K562 (cell line): ENCODE measurements around the gene ITPK1. TPM values are rescaled to one million over a fixed set of nuclear protein-coding genes. Genes with fewer than 3 reads are reported as not detected.

Source experiments
- ATAC-seq: fragments of 200-7000 bp; cut with Tn5 transposase; 3 replicates; pipeline ENCODE4 v1.9.1; 2020; ENCODE audit warnings: moderate library complexity
- BruUV-seq: library from RNA; stranded (reverse); fragments of 400-500 nt; replicated peaks from 2 replicates; lab custom pipeline; 2021; lab: Mats Ljungman, UMichigan
- CTCF ChIA-PET: fragments of 300-600 bp; formaldehyde crosslinking; extraction: SDS; loops from one replicate; lab custom pipeline; 2021; ENCODE audit warnings: low intra/inter-chr PET ratio; lab: Yijun Ruan, JAX
- POLR2A ChIA-PET: fragments of 300-600, 350-650 bp; sonication (Branson Sonifier 250); formaldehyde crosslinking; extraction: SDS; loops from one replicate; lab custom pipeline; 2021; ENCODE audit warnings: antibody characterized with exemption, inconsistent platforms; lab: Yijun Ruan, JAX
- DNase-seq, 4 experiments: peaks; one replicate each; pipeline versions ENCODE4 v3.0.0 to v3.0.0-alpha.2; 2011 to 2018; ENCODE audit warnings: low spot score in 3 of 4, mixed read lengths in 3 of 4; ENCODE audit errors: extremely low read depth in 1 of 4
- FAIRE-seq: peaks from 2 replicates; lab custom pipeline; 2011; peaks lifted over from hg19 to GRCh38; lab: Jason Lieb, UNC
- H2AFZ ChIP-seq: 2 replicates; pipeline ENCODE4 v1.6.0; 2011; ENCODE audit warnings: low read depth, low read length, control low read depth, inconsistent platforms
- H3K27ac ChIP-seq: fragments of 200-600 bp; 3 replicates; pipeline ENCODE4 v1.8.0; 2011; ENCODE audit warnings: low read depth, mild to moderate bottlenecking, control low read depth, inconsistent platforms, low read length, moderate library complexity, mixed read lengths; ENCODE audit errors: extremely low read depth
- H3K27me3 ChIP-seq, 2 experiments: fragments of 300-600 bp in 1 of 2; 2 replicates in 1 of 2; 3 replicates in 1 of 2; pipeline versions ENCODE4 v1.6.0 to v1.8.0; 2011; ENCODE audit warnings: inconsistent platforms in 2 of 2, low read length in 2 of 2, mild to moderate bottlenecking in 1 of 2, mixed read lengths in 1 of 2, moderate library complexity in 1 of 2; ENCODE audit not compliant: control insufficient read depth in 2 of 2, insufficient read depth in 2 of 2
- H3K36me3 ChIP-seq: fragments of 300-600 bp; 3 replicates; pipeline ENCODE4 v1.8.0; 2011; ENCODE audit warnings: mild to moderate bottlenecking, low read length, inconsistent platforms; ENCODE audit not compliant: control insufficient read depth, insufficient read depth
- H3K4me1 ChIP-seq, 2 experiments: fragments of 200-600 bp in 1 of 2; replicated peaks in 1 of 2; 2 replicates in 1 of 2; 3 replicates in 1 of 2; pipeline versions ENCODE4 v1.5.1 to v1.8.0; 2011; ENCODE audit warnings: inconsistent platforms in 2 of 2, low read length in 2 of 2, mild to moderate bottlenecking in 1 of 2, mixed read lengths in 1 of 2, moderate library complexity in 1 of 2; ENCODE audit not compliant: control insufficient read depth in 2 of 2, insufficient read depth in 2 of 2
- H3K4me2 ChIP-seq: 2 replicates; pipeline ENCODE4 v1.6.1; 2011; ENCODE audit warnings: low read length, control low read depth, inconsistent platforms, mixed read lengths; ENCODE audit not compliant: insufficient read depth
- H3K4me3 ChIP-seq: fragments of 200-600 bp; sonication (generic), shearing (Covaris generic); 2 replicates; pipeline ENCODE4 v1.5.1; 2016; ENCODE audit warnings: control low read depth, inconsistent platforms
- H3K79me2 ChIP-seq: fragments of 200-600 bp; 3 replicates; pipeline ENCODE4 v1.8.0; 2011; ENCODE audit warnings: low read length, inconsistent platforms; ENCODE audit not compliant: control insufficient read depth, insufficient read depth
- H3K9ac ChIP-seq, 2 experiments: 2 replicates each; pipeline versions ENCODE4 v1.6.0 to v1.6.1; 2011; ENCODE audit warnings: low read depth in 2 of 2, low read length in 2 of 2, control low read depth in 1 of 2, inconsistent platforms in 1 of 2, mild to moderate bottlenecking in 1 of 2, mixed read lengths in 1 of 2; ENCODE audit not compliant: insufficient read depth in 1 of 2
- H3K9me1 ChIP-seq: one replicate; pipeline ENCODE4 v1.6.0; 2011; ENCODE audit warnings: inconsistent platforms, mild to moderate bottlenecking, low read length, moderate library complexity; ENCODE audit not compliant: control insufficient read depth, insufficient read depth
- H3K9me3 ChIP-seq: replicated peaks from 2 replicates; pipeline ENCODE4 v1.5.1; 2011; ENCODE audit warnings: low read depth, low read length, inconsistent platforms; ENCODE audit not compliant: control insufficient read depth, insufficient read depth
- H4K20me1 ChIP-seq: replicated peaks from 2 replicates; pipeline ENCODE4 v1.6.1; 2011; ENCODE audit warnings: low read length, inconsistent platforms, mixed read lengths; ENCODE audit not compliant: control insufficient read depth, insufficient read depth
- ASH1L ChIP-seq: fragments of 450-650 bp; IDR thresholded peaks from 2 replicates; pipeline ENCODE4 v1.6.1; 2018; ENCODE audit warnings: borderline replicate concordance, mild to moderate bottlenecking, low read depth; ENCODE audit not compliant: partially characterized antibody
- ATF7 ChIP-seq: fragments of 450-650 bp; IDR thresholded peaks from 2 replicates; pipeline ENCODE4 v1.7.1; 2014; ENCODE audit warnings: mild to moderate bottlenecking, moderate library complexity
- BHLHE40 ChIP-seq: IDR thresholded peaks from 2 replicates; pipeline ENCODE4 v1.6.1; 2011; ENCODE audit warnings: low read length, improper control_type of control experiment
- BRF1 ChIP-seq: IDR thresholded peaks from 3 replicates; pipeline ENCODE4 v1.6.1; 2011; ENCODE audit warnings: borderline replicate concordance, mild to moderate bottlenecking; ENCODE audit not compliant: insufficient read length; ENCODE audit errors: extremely low read depth
- CREB3 ChIP-seq: fragments of 450-650 bp; conservative IDR thresholded peaks from 2 replicates; pipeline ENCODE4 v1.6.1; 2016; ENCODE audit warnings: missing genetic modification characterization, low read depth, mild to moderate bottlenecking, missing compliant biosample characterization, moderate library complexity
- FOSL1 ChIP-seq: fragments of 200-800 bp; sonication (Bioruptor generic); conservative IDR thresholded peaks from 2 replicates; pipeline ENCODE4 v1.6.1; 2016; ENCODE audit warnings: missing genetic modification characterization, missing compliant biosample characterization
- MAFK ChIP-seq: IDR thresholded peaks from 2 replicates; pipeline ENCODE4 v1.6.1; 2011; ENCODE audit warnings: low read length, improper control_type of control experiment
- MITF ChIP-seq: IDR thresholded peaks from 2 replicates; pipeline ENCODE4 v1.6.1; 2014; ENCODE audit warnings: antibody characterized with exemption
- RHOXF2B ChIP-seq: fragments of 250-450 bp; sonication (Bioruptor Pico); conservative IDR thresholded peaks from 2 replicates; pipeline ENCODE4 v1.5.1; 2021
- ZBTB33 ChIP-seq: sonication (generic); formaldehyde crosslinking; IDR thresholded peaks from 2 replicates; pipeline ENCODE4 v1.8.1; 2023; ENCODE audit warnings: mild to moderate bottlenecking, missing genetic modification reagents
- WGBS: fragments of 100-300 bp; shearing (Covaris generic); methylation state at CpG from one replicate; pipeline ENCODE4 v1.1.6; 2016; ENCODE audit warnings: low coverage, mixed read lengths; ENCODE audit not compliant: insufficient coverage; ENCODE audit errors: missing lambda C conversion rate; 5-methylcytosine and 5-hydroxymethylcytosine counted together
- in situ Hi-C: fragments of 300-500 bp; cut with MboI; formaldehyde crosslinking; loops from 4 replicates; pipeline ENCODE4 v1.15.0; 2018; ENCODE audit warnings: inconsistent platforms, mixed read lengths
- intact Hi-C: fragments of 100-400 bp; cut with micrococcal nuclease; formaldehyde crosslinking; loops from 2 replicates; pipeline ENCODE4 v1.14.2; 2022
- polyA plus RNA-seq, 8 experiments: library from polyadenylated mRNA; depleted of rRNA in 4 of 8; stranded (reverse) in 5 of 8; unstranded in 3 of 8; fragments of >200 nt; fragmentation: Nextera tagmentation in 2 of 8; fragmentation: Illumina TruSeq in 1 of 8; extraction: Ambion mirVana in 2 of 8; extraction: Trizol in 1 of 8; gene quantifications; 2 replicates each; pipeline versions ENCODE4 v1.2.1 to v1.2.3, GENCODE V29; 2011 to 2014; ENCODE audit warnings: inconsistent platforms in 1 of 8, missing spikeins in 1 of 8
- total RNA-seq, 7 experiments: library from RNA; depleted of rRNA in 6 of 7; stranded (reverse); fragments of >200 nt in 6 of 7; fragmentation: Illumina TruSeq in 2 of 7; extraction: Trizol in 2 of 7; gene quantifications; 2 replicates each; pipeline versions ENCODE4 v1.2.1 to v1.2.3, GENCODE V29; 2011 to 2021; ENCODE audit warnings: low replicate concordance in 1 of 7
- TF ChIP-seq, protein P1 (sequence below): fragments of 450-650 bp; IDR thresholded peaks from 2 replicates; pipeline ENCODE4 v1.6.1; 2017; ENCODE audit warnings: antibody characterized with exemption

ITPK1 gene
- total and polyA plus RNA-seq, 9 of the 15 experiments (the other 6 are each of a cell fraction or from before 2014, with no cell fraction given) = 1.2 to 39.2 (median 23.0) TPM

- Histone ChIP-seq H3K27ac (no peak overlapping the region), H2AFZ (no peak overlapping the region), H3K4me2 (no peak overlapping the region), H3K9me1 (no peaks in the 10 kb centered on the region), H4K20me1 (no peaks in the 10 kb centered on the region; the same call in 1 of the 2 replicates), H3K4me1 (no peaks in the 10 kb centered on the region), H3K36me3 (no peaks in the 10 kb centered on the region), H3K4me3 (no peak overlapping the region), H3K79me2 (no peaks in the 10 kb centered on the region), H3K9ac (no peak overlapping the region), H3K9me3 (no peaks in the 10 kb centered on the region), H3K27me3 (no peaks in the 10 kb centered on the region; a peak in 3 of 5 replicates)
- ChIA-PET POLR2A (no interaction called here), CTCF (no interaction called here)
- in situ Hi-C loops (no loop called here), intact Hi-C loops (no loop called here)
- DNase-seq (no peak), FAIRE-seq (no peak), ATAC-seq (no peak)
- BruUV-seq = no TSS peak
- 18% methylated on average over 3 of the region's 7 CpGs for WGBS
- TF ChIP-seq ASH1L (no peak), RHOXF2B (CRISPR knock-in tag) (no peak), BRF1 (no peak), CREB3 (tag) (no peak), MAFK (no peak), FOSL1 (no peak), MITF (no peak), BHLHE40 (no peak), ZBTB33 (CRISPR knock-in tag) (no peak), ATF7 (no peak)
- TF ChIP-seq, protein P1, sequence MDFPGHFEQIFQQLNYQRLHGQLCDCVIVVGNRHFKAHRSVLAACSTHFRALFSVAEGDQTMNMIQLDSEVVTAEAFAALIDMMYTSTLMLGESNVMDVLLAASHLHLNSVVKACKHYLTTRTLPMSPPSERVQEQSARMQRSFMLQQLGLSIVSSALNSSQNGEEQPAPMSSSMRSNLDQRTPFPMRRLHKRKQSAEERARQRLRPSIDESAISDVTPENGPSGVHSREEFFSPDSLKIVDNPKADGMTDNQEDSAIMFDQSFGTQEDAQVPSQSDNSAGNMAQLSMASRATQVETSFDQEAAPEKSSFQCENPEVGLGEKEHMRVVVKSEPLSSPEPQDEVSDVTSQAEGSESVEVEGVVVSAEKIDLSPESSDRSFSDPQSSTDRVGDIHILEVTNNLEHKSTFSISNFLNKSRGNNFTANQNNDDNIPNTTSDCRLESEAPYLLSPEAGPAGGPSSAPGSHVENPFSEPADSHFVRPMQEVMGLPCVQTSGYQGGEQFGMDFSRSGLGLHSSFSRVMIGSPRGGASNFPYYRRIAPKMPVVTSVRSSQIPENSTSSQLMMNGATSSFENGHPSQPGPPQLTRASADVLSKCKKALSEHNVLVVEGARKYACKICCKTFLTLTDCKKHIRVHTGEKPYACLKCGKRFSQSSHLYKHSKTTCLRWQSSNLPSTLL = no peak
Measured at GRCh38 chr14:92890830-92891588, 224.7 kb downstream of the ITPK1 start.
